Caco-2 (cell line): ENCODE results near the gene CYP17A1. TPM values are rescaled to one million over a fixed set of nuclear protein-coding genes. Genes with fewer than 3 reads are reported as not detected.

Source experiments
- total RNA-seq: library from RNA; stranded (reverse); gene quantifications from 2 replicates; pipeline ENCODE4 v1.2.3, GENCODE V29; 2022

CYP17A1 gene
- total RNA-seq, 1 experiment from 2014 or later: not detected

Other genes starting within 250 kb of the CYP17A1 start
- 40.9 and 44.4 TPM in 2 replicates for gene TRIM8, start 192.9 kb downstream of the CYP17A1 start, total RNA-seq
- 7.8 and 8.0 TPM in 2 replicates for gene ARL3, start 123.0 kb downstream of the CYP17A1 start, total RNA-seq
- gene SFXN2, start 122.8 kb downstream of the CYP17A1 start, total RNA-seq: 34.8 and 40.0 TPM in 2 replicates
- gene WBP1L, start 93.5 kb downstream of the CYP17A1 start, total RNA-seq: 26.3 and 28.2 TPM in 2 replicates
- gene BORCS7, start 16.8 kb upstream of the CYP17A1 start, total RNA-seq: 12.3 and 12.6 TPM in 2 replicates
- gene AS3MT, start 32.1 kb upstream of the CYP17A1 start, total RNA-seq: 6.4 and 8.6 TPM in 2 replicates
- 14.1 and 16.1 TPM in 2 replicates for gene CNNM2, start 80.9 kb upstream of the CYP17A1 start, total RNA-seq